PC-9 (cell line): ENCODE results near the gene IL5RA. TPM values are rescaled to one million over a fixed set of nuclear protein-coding genes. Genes with fewer than 3 reads are reported as not detected.

Experiments
- BruUV-seq: library from RNA; stranded (reverse); fragments of 400-500 nt; replicated peaks from 2 replicates; lab custom pipeline; 2021; lab: Mats Ljungman, UMichigan
- CTCF ChIA-PET: fragments of 300-600 bp; sonication (Branson Sonifier 250); formaldehyde crosslinking; loops from one replicate; lab custom pipeline; 2022; ENCODE audit warnings: antibody characterized with exemption; lab: Charles Lee
- POLR2A ChIA-PET: fragments of 300-600 bp; sonication (Branson Sonifier 250); formaldehyde crosslinking; loops from one replicate; lab custom pipeline; 2022; ENCODE audit warnings: antibody characterized with exemption; ENCODE audit not compliant: unreplicated experiment; lab: Charles Lee
- DNase-seq, 2 experiments: peaks; one replicate each; pipeline versions ENCODE4 v3.0.0 to v3.0.0-alpha.2; 2015 to 2022; ENCODE audit warnings: mixed read lengths in 1 of 2
- H2AFZ ChIP-seq: fragments of 200-600 bp; sonication (generic); 2 replicates; pipeline ENCODE4 v1.8.1; 2017; ENCODE audit warnings: antibody characterized with exemption
- H3F3A ChIP-seq: fragments of 200-600 bp; sonication (generic); 2 replicates; pipeline ENCODE4 v1.8.1; 2017; ENCODE audit warnings: antibody characterized with exemption, mild to moderate bottlenecking, low read depth; ENCODE audit not compliant: insufficient read depth
- H3K27ac ChIP-seq: fragments of 200-600 bp; sonication (generic); 2 replicates; pipeline ENCODE4 v1.6.1; 2016; ENCODE audit warnings: mixed run types
- H3K27me3 ChIP-seq: fragments of 200-600 bp; sonication (generic); 2 replicates; pipeline ENCODE4 v1.6.1; 2016; ENCODE audit warnings: low read depth, mixed run types; ENCODE audit not compliant: insufficient read depth
- H3K36me3 ChIP-seq: fragments of 200-600 bp; sonication (generic); 2 replicates; pipeline ENCODE4 v1.6.1; 2016; ENCODE audit warnings: low read depth, mixed run types
- H3K4me1 ChIP-seq: fragments of 200-600 bp; sonication (generic); replicated peaks from 2 replicates; pipeline ENCODE4 v1.6.1; 2016; ENCODE audit warnings: mixed run types; ENCODE audit not compliant: insufficient read depth
- H3K4me2 ChIP-seq: fragments of 200-600 bp; sonication (generic); 2 replicates; pipeline ENCODE4 v1.6.1; 2017; ENCODE audit warnings: mixed run types
- H3K4me3 ChIP-seq: fragments of 200-600 bp; sonication (generic); 2 replicates; pipeline ENCODE4 v1.6.1; 2016; ENCODE audit warnings: mixed run types
- H3K79me2 ChIP-seq: fragments of 200-600 bp; sonication (generic); 2 replicates; pipeline ENCODE4 v1.6.1; 2017; ENCODE audit warnings: low read depth, mixed run types
- H3K9me2 ChIP-seq: fragments of 200-600 bp; sonication (generic); 2 replicates; pipeline ENCODE4 v1.8.1; 2017; ENCODE audit warnings: mild to moderate bottlenecking; ENCODE audit not compliant: insufficient read depth
- H3K9me3 ChIP-seq: fragments of 200-600 bp; sonication (generic); 2 replicates; pipeline ENCODE4 v1.8.1; 2016; ENCODE audit warnings: low read depth; ENCODE audit not compliant: insufficient read depth
- H4K20me1 ChIP-seq: fragments of 200-600 bp; sonication (generic); 2 replicates; pipeline ENCODE4 v1.8.1; 2017; ENCODE audit not compliant: insufficient read depth
- EZH2 ChIP-seq: fragments of 200-600 bp; sonication (generic); IDR thresholded peaks from 2 replicates; pipeline ENCODE4 v1.8.0; 2017; ENCODE audit warnings: antibody characterized with exemption, low read depth
- intact Hi-C: fragments of 100-400 bp; cut with micrococcal nuclease; formaldehyde crosslinking; loops from one replicate; pipeline ENCODE4 v1.10.0; 2022; ENCODE audit not compliant: unreplicated experiment
- total RNA-seq: library from RNA; stranded (reverse); gene quantifications from 2 replicates; pipeline ENCODE4 v1.2.3, GENCODE V29; 2021
- TF ChIP-seq, protein P1 (sequence below): fragments of 200-600 bp; sonication (generic); conservative IDR thresholded peaks from 2 replicates; pipeline ENCODE4 v1.6.1; 2017; ENCODE audit warnings: mixed run types, antibody characterized with exemption, mild to moderate bottlenecking, moderate library complexity

The IL5RA gene
- total RNA-seq, 1 experiment from 2014 or later: not detected

DNA sequence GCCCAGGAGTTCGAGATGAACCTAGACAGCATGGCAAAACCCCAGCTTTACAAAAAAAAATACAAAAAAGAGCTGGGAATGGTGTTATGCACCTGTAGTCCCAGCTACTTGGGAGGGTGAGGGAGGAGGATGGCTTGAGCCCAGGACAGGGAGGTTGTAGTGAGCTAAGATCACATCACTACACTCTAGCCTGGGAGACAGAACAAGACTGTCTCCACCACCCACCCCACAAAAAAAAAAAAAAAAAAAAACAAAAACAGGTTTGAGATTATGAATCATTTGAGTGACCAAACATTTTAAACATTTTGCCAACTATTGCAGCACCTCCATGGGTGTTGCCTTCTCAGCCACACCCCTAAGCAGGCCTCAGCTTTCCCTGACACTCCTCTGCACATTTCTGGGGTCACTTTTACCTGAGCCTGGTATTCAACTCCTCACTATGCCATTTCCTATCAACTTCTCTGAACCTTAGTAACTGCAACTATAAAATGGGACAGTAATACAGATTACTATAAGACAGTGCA is 41.8 kb downstream of the IL5RA start:
- Histone ChIP-seq H3K36me3 (no peaks in the 10 kb centered on the region), H3K9me2 (no peaks in the 10 kb centered on the region), H3K27me3 (peaks cover 17% of the 10 kb centered on the region), H2AFZ (no peak overlapping the region), H4K20me1 (no peaks in the 10 kb centered on the region), H3K9me3 (no peaks in the 10 kb centered on the region), H3K4me2 (no peak overlapping the region), H3K27ac (no peak overlapping the region), H3F3A (no peaks in the 10 kb centered on the region), H3K79me2 (no peaks in the 10 kb centered on the region), H3K4me1 (no peaks in the 10 kb centered on the region), H3K4me3 (no peak overlapping the region)
- intact Hi-C loops: no loop called here
- ChIA-PET POLR2A (no interaction called here), CTCF (no interaction called here)
- DNase-seq: no peak
- BruUV-seq: no TSS peak
- TF ChIP-seq, protein P1, sequence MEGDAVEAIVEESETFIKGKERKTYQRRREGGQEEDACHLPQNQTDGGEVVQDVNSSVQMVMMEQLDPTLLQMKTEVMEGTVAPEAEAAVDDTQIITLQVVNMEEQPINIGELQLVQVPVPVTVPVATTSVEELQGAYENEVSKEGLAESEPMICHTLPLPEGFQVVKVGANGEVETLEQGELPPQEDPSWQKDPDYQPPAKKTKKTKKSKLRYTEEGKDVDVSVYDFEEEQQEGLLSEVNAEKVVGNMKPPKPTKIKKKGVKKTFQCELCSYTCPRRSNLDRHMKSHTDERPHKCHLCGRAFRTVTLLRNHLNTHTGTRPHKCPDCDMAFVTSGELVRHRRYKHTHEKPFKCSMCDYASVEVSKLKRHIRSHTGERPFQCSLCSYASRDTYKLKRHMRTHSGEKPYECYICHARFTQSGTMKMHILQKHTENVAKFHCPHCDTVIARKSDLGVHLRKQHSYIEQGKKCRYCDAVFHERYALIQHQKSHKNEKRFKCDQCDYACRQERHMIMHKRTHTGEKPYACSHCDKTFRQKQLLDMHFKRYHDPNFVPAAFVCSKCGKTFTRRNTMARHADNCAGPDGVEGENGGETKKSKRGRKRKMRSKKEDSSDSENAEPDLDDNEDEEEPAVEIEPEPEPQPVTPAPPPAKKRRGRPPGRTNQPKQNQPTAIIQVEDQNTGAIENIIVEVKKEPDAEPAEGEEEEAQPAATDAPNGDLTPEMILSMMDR: no peak
- no peak for TF ChIP-seq EZH2

DNA sequence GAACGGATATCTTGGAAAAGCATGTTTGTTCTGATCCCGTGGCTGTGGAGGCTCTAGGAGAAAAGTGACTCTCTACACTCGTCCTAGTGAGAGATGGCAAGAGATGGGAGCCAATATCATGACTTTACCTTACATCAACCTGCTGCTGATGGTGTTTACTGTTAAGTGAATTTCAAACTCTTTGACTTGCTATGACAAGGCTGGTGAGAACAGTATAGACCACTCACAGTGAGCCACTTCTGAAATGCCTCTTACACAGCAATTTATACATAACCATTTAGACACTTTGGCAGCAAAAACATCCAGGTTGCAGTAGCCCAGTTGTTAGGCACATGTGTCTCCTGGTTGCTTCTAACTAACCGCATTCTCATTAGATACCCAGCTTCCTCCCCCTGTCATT is 43.3 kb downstream of the IL5RA start:
- Histone ChIP-seq H3K9me2 (no peaks in the 10 kb centered on the region), H3K36me3 (no peaks in the 10 kb centered on the region), H3K4me3 (no peak overlapping the region), H3K9me3 (no peaks in the 10 kb centered on the region), H3F3A (no peaks in the 10 kb centered on the region), H3K4me1 (no peaks in the 10 kb centered on the region), H3K27me3 (peaks cover 26% of the 10 kb centered on the region), H3K79me2 (no peaks in the 10 kb centered on the region), H4K20me1 (no peaks in the 10 kb centered on the region), H3K4me2 (no peak overlapping the region), H3K27ac (no peak overlapping the region), H2AFZ (no peak overlapping the region)
- BruUV-seq: no TSS peak
- DNase-seq: no peak
- POLR2A ChIA-PET: interaction anchor here (0.5 kb wide), 1 partner anchor 62 kb away, joined by 9 read pairs; no protein-coding TSS in a partner anchor
- TF ChIP-seq, protein P1: no peak
- TF ChIP-seq EZH2: no peak
- intact Hi-C loops: no loop called here
- CTCF ChIA-PET: no interaction called here

DNA sequence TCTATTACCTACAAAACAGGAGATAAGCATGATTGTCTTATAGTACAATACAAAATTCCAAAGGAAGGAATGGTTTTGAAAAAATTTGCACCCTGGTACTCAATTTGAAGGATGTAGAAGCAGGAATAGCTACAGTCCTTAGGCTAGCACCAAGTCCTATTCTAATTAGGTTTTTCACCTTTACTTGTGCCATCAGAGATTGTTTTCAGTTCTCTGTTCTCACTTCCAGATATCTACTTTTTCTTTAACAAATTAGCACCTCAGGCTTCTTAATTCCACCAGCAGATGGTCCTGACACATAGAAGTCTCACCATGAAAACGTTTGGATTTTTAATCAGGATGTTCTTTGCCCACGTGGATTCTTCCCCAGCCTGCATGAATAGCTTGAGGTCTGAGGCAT is 43.8 kb downstream of the IL5RA start:
- peaks cover 26% of the 10 kb centered on the region for H3K27me3 ChIP-seq
- H3K4me3 ChIP-seq: no peak overlapping the region
- H2AFZ ChIP-seq: no peak overlapping the region
- H3F3A ChIP-seq: no peaks in the 10 kb centered on the region
- no peaks in the 10 kb centered on the region for H4K20me1 ChIP-seq
- intact Hi-C loops: no loop called here
- no peaks in the 10 kb centered on the region for H3K36me3 ChIP-seq
- H3K4me2 ChIP-seq: no peak overlapping the region
- DNase-seq: no peak
- CTCF ChIA-PET: no interaction called here
- no peaks in the 10 kb centered on the region for H3K4me1 ChIP-seq
- no peaks in the 10 kb centered on the region for H3K9me3 ChIP-seq
- H3K27ac ChIP-seq: no peak overlapping the region
- POLR2A ChIA-PET: interaction anchor here (0.5 to 0.6 kb wide), 2 partner anchors 61 to 433 kb away, joined by 3 to 9 read pairs; no protein-coding TSS in a partner anchor
- no TSS peak for BruUV-seq
- H3K9me2 ChIP-seq: no peaks in the 10 kb centered on the region
- TF ChIP-seq EZH2: no peak
- TF ChIP-seq, protein P1: no peak
- H3K79me2 ChIP-seq: no peaks in the 10 kb centered on the region
